ENCODE results near the gene TMEM39B. TPM values are rescaled to one million over a fixed set of nuclear protein-coding genes. Genes with fewer than 3 reads are reported as not detected.

The TMEM39B gene
- total and polyA plus RNA-seq, 8 donors: 2.2 to 9.7 (median 4.7) TPM; not detected in 1

DNA sequence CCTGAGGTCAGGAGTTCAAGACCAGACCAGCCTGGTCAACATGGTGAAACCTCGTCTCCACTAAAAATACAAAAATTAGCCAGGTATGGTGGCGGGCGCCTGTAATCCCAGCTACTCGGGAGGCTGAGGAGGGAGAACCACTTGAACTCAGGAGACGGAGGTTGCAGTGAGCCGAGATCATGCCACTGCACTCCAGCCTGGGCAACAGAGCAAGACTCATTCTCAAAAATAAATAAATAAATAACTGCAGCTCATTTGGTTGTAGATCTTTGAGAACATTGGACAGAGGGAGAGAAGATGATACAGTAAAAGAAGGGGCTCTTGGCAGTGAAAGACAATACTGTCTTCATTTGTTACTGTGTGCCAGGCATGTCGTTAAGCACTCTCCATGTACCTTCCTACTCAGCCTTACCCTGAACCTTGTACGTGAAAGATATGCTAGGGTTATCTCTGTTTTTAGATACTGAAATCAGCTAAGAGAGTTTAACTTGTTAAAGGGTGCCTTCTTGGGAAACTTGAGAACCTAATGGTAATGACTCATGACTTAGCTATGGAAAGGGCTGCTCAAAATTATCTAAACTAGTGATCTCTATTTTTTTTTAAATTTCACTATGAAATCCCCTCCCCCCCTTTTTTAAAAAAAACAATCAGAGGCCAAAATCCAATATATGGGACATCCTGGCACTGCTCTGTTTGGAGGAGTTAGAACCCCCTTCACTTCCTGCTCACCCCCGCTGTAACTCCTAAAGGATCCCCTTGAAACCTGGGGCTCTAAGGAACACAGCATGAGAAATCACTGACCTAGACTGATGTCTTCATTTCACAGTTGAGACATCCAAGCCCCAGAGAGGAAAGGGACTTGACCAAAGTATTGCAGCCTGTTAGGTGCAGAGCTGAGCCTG lies 28.3 kb downstream of the TMEM39B start:
- H3K9me3 ChIP-seq: no peaks in the 10 kb centered on the region
- no peak overlapping the region for H3K4me3 ChIP-seq
- DNase-seq: no peak
- H3K27me3 ChIP-seq: no peaks in the 10 kb centered on the region
- TF ChIP-seq, protein P1, sequence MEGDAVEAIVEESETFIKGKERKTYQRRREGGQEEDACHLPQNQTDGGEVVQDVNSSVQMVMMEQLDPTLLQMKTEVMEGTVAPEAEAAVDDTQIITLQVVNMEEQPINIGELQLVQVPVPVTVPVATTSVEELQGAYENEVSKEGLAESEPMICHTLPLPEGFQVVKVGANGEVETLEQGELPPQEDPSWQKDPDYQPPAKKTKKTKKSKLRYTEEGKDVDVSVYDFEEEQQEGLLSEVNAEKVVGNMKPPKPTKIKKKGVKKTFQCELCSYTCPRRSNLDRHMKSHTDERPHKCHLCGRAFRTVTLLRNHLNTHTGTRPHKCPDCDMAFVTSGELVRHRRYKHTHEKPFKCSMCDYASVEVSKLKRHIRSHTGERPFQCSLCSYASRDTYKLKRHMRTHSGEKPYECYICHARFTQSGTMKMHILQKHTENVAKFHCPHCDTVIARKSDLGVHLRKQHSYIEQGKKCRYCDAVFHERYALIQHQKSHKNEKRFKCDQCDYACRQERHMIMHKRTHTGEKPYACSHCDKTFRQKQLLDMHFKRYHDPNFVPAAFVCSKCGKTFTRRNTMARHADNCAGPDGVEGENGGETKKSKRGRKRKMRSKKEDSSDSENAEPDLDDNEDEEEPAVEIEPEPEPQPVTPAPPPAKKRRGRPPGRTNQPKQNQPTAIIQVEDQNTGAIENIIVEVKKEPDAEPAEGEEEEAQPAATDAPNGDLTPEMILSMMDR (IDR thresholded peaks at IDR 0.05): no peak
- no peak for TF ChIP-seq POLR2A (IDR thresholded peaks at IDR 0.05)
- no peak for TF ChIP-seq POLR2AphosphoS5 (IDR thresholded peaks at IDR 0.05)
- no peak for TF ChIP-seq EP300 (IDR thresholded peaks at IDR 0.05)
- peaks cover 12 to 66% (median 61%) of the 10 kb centered on the region in 4 donors for H3K36me3 ChIP-seq
- no peak overlapping the region for H3K27ac ChIP-seq
- 81 to 85% (median 84%) methylated on average over 9 of the region's 9 CpGs for WGBS, 5 donors
- intact Hi-C loops (cut with DNase I; ENCODE audit: low total_unique reads): no loop called here
- peaks cover 0 to 6% (median 2%) of the 10 kb centered on the region in 4 donors for H3K4me1 ChIP-seq

DNA sequence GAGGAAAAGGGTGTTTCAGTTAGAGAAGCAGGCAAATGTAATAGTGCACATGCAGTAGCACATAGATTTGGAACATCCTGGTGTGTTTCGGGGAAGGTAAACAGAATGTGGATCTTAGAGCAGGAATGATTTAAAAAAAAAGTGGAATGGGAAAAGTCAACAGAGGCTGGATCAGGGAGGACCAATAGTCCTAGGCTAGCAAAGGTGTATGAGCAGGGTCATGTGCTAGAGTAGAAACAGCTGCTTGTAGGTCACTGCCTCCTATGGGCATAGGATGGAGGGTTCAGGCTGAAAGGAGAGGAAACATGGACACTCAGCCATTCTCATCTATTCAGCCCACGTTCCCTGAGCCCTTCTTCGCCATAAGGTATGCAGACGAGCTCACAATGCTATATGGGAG lies 31.4 kb downstream of the TMEM39B start:
- WGBS, 5 donors: 50 to 81% (median 68%) methylated on average over 4 of the region's 4 CpGs
- DNase-seq: no peak
- no peaks in the 10 kb centered on the region for H3K27me3 ChIP-seq
- H3K9me3 ChIP-seq: no peaks in the 10 kb centered on the region
- no peak overlapping the region for H3K27ac ChIP-seq
- TF ChIP-seq, protein P1 (IDR thresholded peaks at IDR 0.05): no peak
- TF ChIP-seq POLR2AphosphoS5 (IDR thresholded peaks at IDR 0.05) (no peak), EP300 (IDR thresholded peaks at IDR 0.05) (no peak), POLR2A (IDR thresholded peaks at IDR 0.05) (no peak)
- no peak overlapping the region for H3K4me3 ChIP-seq
- peaks cover 4 to 21% (median 10%) of the 10 kb centered on the region in 4 donors for H3K4me1 ChIP-seq
- peaks cover 10 to 35% (median 31%) of the 10 kb centered on the region in 4 donors for H3K36me3 ChIP-seq
- intact Hi-C loops (cut with DNase I; ENCODE audit: low total_unique reads): no loop called here

DNA sequence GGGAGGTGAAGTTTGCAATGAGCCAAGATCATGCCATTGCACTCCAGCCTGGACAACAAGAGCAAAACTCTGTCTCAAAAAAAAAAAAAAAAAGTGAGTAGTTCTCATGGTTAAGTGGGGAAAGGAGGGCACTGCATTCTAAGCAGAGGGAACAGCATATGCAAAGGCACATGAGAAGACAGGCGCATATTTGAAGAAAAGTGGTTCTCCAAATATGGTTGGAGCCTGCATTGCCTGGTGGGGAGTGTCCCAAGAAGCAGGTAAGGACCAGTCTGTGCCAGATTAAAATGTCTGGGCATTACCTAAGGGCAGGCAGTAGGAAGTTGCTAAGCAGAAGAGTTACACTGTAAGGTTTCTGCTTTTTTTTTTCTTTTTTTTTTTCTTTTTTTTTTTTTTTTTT lies 32.6 kb downstream of the TMEM39B start:
- Histone ChIP-seq H3K27me3 (no peaks in the 10 kb centered on the region), H3K27ac (no peak overlapping the region), H3K9me3 (no peaks in the 10 kb centered on the region), H3K36me3 (peaks cover 4 to 23% (median 20%) of the 10 kb centered on the region in 4 donors), H3K4me1 (peaks cover 16 to 33% (median 22%) of the 10 kb centered on the region in 4 donors), H3K4me3 (no peak overlapping the region)
- WGBS, 5 donors: 81 to 100% (median 92%) methylated on average over 1 of the region's 1 CpG
- no peak for TF ChIP-seq POLR2A (IDR thresholded peaks at IDR 0.05)
- intact Hi-C loops (cut with DNase I; ENCODE audit: low total_unique reads): no loop called here
- DNase-seq: no peak

DNA sequence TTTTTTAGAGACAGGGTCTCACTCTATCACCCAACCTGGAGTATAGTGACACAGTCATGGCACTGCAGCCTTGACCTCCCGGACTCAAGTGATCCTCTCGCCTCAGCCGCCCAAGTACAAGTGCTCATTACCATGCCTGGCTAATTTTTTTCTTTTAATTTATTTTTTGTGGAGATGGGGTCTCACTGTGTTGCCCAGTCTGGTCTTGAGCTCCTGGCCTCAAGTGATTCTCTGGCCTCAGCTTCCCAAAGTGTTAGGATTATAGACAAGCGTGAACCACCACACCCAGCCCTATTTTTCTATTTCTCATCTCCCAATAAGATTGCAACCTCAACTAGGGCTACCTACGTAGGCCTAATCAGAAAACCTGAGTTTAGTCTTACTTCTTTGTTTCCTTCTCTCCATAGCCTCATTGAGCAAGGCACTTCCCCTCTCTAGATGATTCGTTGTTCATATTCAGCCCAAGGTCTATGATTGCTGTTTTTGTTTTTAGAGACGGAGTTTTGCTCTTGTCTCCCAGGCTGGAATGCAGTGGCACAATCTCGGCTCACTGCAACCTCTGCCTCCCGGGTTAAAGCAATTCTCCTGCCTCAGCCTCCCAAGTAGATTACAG lies 34.0 kb downstream of the TMEM39B start:
- H3K27me3 ChIP-seq: no peaks in the 10 kb centered on the region
- no peaks in the 10 kb centered on the region for H3K9me3 ChIP-seq
- intact Hi-C loops (cut with DNase I; ENCODE audit: low total_unique reads): no loop called here
- peak overlapping the region in 2 of 4 donors; percentile 67 to 97 for H3K4me3 ChIP-seq
- peaks cover 30 to 41% (median 34%) of the 10 kb centered on the region in 4 donors for H3K4me1 ChIP-seq
- TF ChIP-seq POLR2AphosphoS5 (IDR thresholded peaks at IDR 0.05) (no peak), EP300 (IDR thresholded peaks at IDR 0.05) (no peak), POLR2A (IDR thresholded peaks at IDR 0.05) (no peak)
- TF ChIP-seq, protein P1 (IDR thresholded peaks at IDR 0.05): no peak
- WGBS, 5 donors: 89 to 91% (median 91%) methylated on average over 9 of the region's 9 CpGs
- no peak for DNase-seq
- H3K27ac ChIP-seq: peak overlapping the region in 1 of 5 donors; percentile 97
- peaks cover 4 to 13% (median 9%) of the 10 kb centered on the region in 4 donors for H3K36me3 ChIP-seq
